HG03457 (cell line): ENCODE data around the gene ARHGAP42.

Experiments used
- ATAC-seq: cut with Tn5 transposase; IDR thresholded peaks from one replicate; pipeline ENCODE4 v1.9.1; 2021; ENCODE audit warnings: moderate number of reproducible peaks; ENCODE audit not compliant: unreplicated experiment

Gene ARHGAP42

GRCh38 chr11:100682247-100682969 lies 4.7 kb upstream of the ARHGAP42 start:
- ATAC-seq, result no peak

GRCh38 chr11:100683126-100683525 lies 4.0 kb upstream of the ARHGAP42 start:
- no peak for ATAC-seq

GRCh38 chr11:100684101-100685065 lies 2.7 kb upstream of the ARHGAP42 start:
- ATAC-seq, result peak; percentile 27

- no peak for ATAC-seq
Observed at GRCh38 chr11:100686476-100687053, 523 bp upstream of the ARHGAP42 start.

- peak; percentile 51 for ATAC-seq
Observed at GRCh38 chr11:100687630-100688395, 725 bp downstream of the ARHGAP42 start.

- ATAC-seq, result no peak
Observed at GRCh38 chr11:100689141-100689540, 2.1 kb downstream of the ARHGAP42 start.

- no peak for ATAC-seq
Observed at GRCh38 chr11:100691896-100692653, 5.0 kb downstream of the ARHGAP42 start.

- no peak for ATAC-seq
Observed at GRCh38 chr11:100695911-100696310, 8.8 kb downstream of the ARHGAP42 start.

- no peak for ATAC-seq
Observed at GRCh38 chr11:100703139-100703538, 16.1 kb downstream of the ARHGAP42 start.

- no peak for ATAC-seq
Observed at GRCh38 chr11:100703801-100704575, 16.9 kb downstream of the ARHGAP42 start.

- ATAC-seq, result no peak
Observed at GRCh38 chr11:100705447-100705846, 18.4 kb downstream of the ARHGAP42 start.

- ATAC-seq, result no peak
Observed at GRCh38 chr11:100706179-100706578, 19.1 kb downstream of the ARHGAP42 start.

GRCh38 chr11:100709233-100709957 lies 22.3 kb downstream of the ARHGAP42 start:
- peak; percentile 64 for ATAC-seq

- no peak for ATAC-seq
Observed at GRCh38 chr11:100711984-100712383, 24.9 kb downstream of the ARHGAP42 start.

GRCh38 chr11:100712583-100712982 lies 25.5 kb downstream of the ARHGAP42 start:
- ATAC-seq, result no peak

- ATAC-seq, result no peak
Observed at GRCh38 chr11:100715165-100715761, 28.2 kb downstream of the ARHGAP42 start.

GRCh38 chr11:100716838-100717237 lies 29.8 kb downstream of the ARHGAP42 start:
- no peak for ATAC-seq

GRCh38 chr11:100719362-100719761 lies 32.3 kb downstream of the ARHGAP42 start:
- ATAC-seq, result no peak
